Activated CD8-positive, alpha-beta memory T cell treated with anti-CD3 and anti-CD28 coated beads, Interleukin-2, amount 50 U/mL, for 4 hours (primary cell): ENCODE data around the gene WNT11.

Experiments
- DNase-seq: peaks from one replicate; pipeline ENCODE4 v3.0.0-alpha.2; 2020

The WNT11 gene

GRCh38 chr11:76217653-76218160 lies 11.4 kb upstream of the WNT11 start:
- no peak for DNase-seq

- no peak for DNase-seq
Measured at GRCh38 chr11:76216536-76217325, 10.4 kb upstream of the WNT11 start.

GRCh38 chr11:76215941-76216340 lies 9.6 kb upstream of the WNT11 start:
- DNase-seq, result no peak

- no peak for DNase-seq
Measured at GRCh38 chr11:76214968-76215548, 8.8 kb upstream of the WNT11 start.

GRCh38 chr11:76214186-76214585 lies 7.9 kb upstream of the WNT11 start:
- no peak for DNase-seq

- DNase-seq, result no peak
Measured at GRCh38 chr11:76212086-76213035, 6.1 kb upstream of the WNT11 start.

GRCh38 chr11:76210931-76211851 lies 4.9 kb upstream of the WNT11 start:
- DNase-seq, result no peak

- peak; percentile 46 for DNase-seq
Measured at GRCh38 chr11:76209973-76210930, 4.0 kb upstream of the WNT11 start.

GRCh38 chr11:76209375-76209972 lies 3.2 kb upstream of the WNT11 start:
- no peak for DNase-seq

- peak; percentile 80 for DNase-seq
Measured at GRCh38 chr11:76208438-76209374, 2.4 kb upstream of the WNT11 start.

- peak; percentile 81 for DNase-seq
Measured at GRCh38 chr11:76207642-76208401, 1.5 kb upstream of the WNT11 start.

GRCh38 chr11:76206077-76206326 lies 300 bp downstream of the WNT11 start:
- no peak for DNase-seq

GRCh38 chr11:76205252-76206076 lies 838 bp downstream of the WNT11 start:
- no peak for DNase-seq

- DNase-seq, result no peak
Measured at GRCh38 chr11:76203937-76204336, 2.4 kb downstream of the WNT11 start.

GRCh38 chr11:76203131-76203925 lies 3.0 kb downstream of the WNT11 start:
- no peak for DNase-seq

- no peak for DNase-seq
Measured at GRCh38 chr11:76201672-76202412, 4.5 kb downstream of the WNT11 start.
